Measurements from ENCODE around the gene HAAO.

DNA sequence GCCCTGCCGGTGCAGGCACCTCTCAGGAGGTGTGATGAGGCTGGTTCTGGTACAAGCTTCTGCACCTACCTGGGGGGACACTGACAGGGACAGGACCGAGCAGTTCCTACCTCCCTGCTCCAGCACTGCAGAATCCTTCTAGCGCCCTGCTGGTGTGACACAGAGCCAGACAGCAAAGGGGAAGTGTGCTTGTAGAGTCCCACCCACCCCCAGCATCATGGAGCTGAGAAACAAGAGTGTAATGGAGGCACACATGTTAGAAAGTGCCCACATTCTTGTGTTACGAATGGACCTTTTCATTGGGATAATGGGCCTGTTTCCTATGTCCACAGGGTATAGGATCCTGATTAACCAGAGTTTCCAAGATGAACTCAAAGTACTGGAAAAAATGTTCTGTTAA, 66.7 kb downstream of the HAAO start:
- TF ChIP-seq POLR2A (IDR thresholded peaks at IDR 0.05), result no peak
- TF ChIP-seq, protein P1, sequence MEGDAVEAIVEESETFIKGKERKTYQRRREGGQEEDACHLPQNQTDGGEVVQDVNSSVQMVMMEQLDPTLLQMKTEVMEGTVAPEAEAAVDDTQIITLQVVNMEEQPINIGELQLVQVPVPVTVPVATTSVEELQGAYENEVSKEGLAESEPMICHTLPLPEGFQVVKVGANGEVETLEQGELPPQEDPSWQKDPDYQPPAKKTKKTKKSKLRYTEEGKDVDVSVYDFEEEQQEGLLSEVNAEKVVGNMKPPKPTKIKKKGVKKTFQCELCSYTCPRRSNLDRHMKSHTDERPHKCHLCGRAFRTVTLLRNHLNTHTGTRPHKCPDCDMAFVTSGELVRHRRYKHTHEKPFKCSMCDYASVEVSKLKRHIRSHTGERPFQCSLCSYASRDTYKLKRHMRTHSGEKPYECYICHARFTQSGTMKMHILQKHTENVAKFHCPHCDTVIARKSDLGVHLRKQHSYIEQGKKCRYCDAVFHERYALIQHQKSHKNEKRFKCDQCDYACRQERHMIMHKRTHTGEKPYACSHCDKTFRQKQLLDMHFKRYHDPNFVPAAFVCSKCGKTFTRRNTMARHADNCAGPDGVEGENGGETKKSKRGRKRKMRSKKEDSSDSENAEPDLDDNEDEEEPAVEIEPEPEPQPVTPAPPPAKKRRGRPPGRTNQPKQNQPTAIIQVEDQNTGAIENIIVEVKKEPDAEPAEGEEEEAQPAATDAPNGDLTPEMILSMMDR (IDR thresholded peaks at IDR 0.05), result no peak
